Fibroblast of skin of left biceps (primary cell): ENCODE data around the gene MALT1.
A peak's percentile ranks its signal among the peaks of the same experiment; 100 is the strongest.

ENCODE experiments used
- DNase-seq, 2 experiments: peaks; one replicate each; pipeline ENCODE4 v3.0.0-alpha.2; 2013; ENCODE audit warnings: low read depth in 2 of 2

The MALT1 gene

GRCh38 chr18:58690259-58690658 is 19.0 kb downstream of the MALT1 start:
- DNase-seq, result no peak

GRCh38 chr18:58691256-58691655 is 20.0 kb downstream of the MALT1 start:
- no peak for DNase-seq

- DNase-seq, result no peak
Measured at GRCh38 chr18:58692422-58693185, 21.3 kb downstream of the MALT1 start.

GRCh38 chr18:58694221-58694620 is 23.0 kb downstream of the MALT1 start:
- DNase-seq, result no peak

- DNase-seq, result no peak
Measured at GRCh38 chr18:58694720-58695468, 23.6 kb downstream of the MALT1 start.

GRCh38 chr18:58695772-58696171 is 24.5 kb downstream of the MALT1 start:
- DNase-seq, result no peak

- no peak for DNase-seq
Measured at GRCh38 chr18:58697146-58697545, 25.9 kb downstream of the MALT1 start.

GRCh38 chr18:58698701-58699193 is 27.5 kb downstream of the MALT1 start:
- no peak for DNase-seq

GRCh38 chr18:58699551-58699950 is 28.3 kb downstream of the MALT1 start:
- no peak for DNase-seq

GRCh38 chr18:58700209-58700608 is 28.9 kb downstream of the MALT1 start:
- no peak for DNase-seq

GRCh38 chr18:58712930-58713329 is 41.7 kb downstream of the MALT1 start:
- no peak for DNase-seq

GRCh38 chr18:58714259-58714658 is 43.0 kb downstream of the MALT1 start:
- no peak for DNase-seq

GRCh38 chr18:58714821-58715220 is 43.6 kb downstream of the MALT1 start:
- DNase-seq, result no peak

GRCh38 chr18:58715540-58715939 is 44.3 kb downstream of the MALT1 start:
- no peak for DNase-seq

- DNase-seq, result no peak
Measured at GRCh38 chr18:58716060-58716756, 44.9 kb downstream of the MALT1 start.

GRCh38 chr18:58721566-58722239 is 50.4 kb downstream of the MALT1 start:
- DNase-seq, result peak; percentile 15 to 20

GRCh38 chr18:58723810-58724602 is 52.7 kb downstream of the MALT1 start:
- DNase-seq, result no peak

- DNase-seq, result no peak
Measured at GRCh38 chr18:58726671-58727070, 55.4 kb downstream of the MALT1 start.

GRCh38 chr18:58727776-58728500 is 56.7 kb downstream of the MALT1 start:
- no peak for DNase-seq

GRCh38 chr18:58728719-58729118 is 57.5 kb downstream of the MALT1 start:
- DNase-seq, result no peak
